GM23248 (cell line): ENCODE measurements around the gene MYF6. TPM values are rescaled to one million over a fixed set of nuclear protein-coding genes. Genes with fewer than 3 reads are reported as not detected.
"Not testable (repeated sequence)": the region's sequence is repeated elsewhere in the genome, so short reads cannot be mapped to it uniquely, and the experiment has no call there.

Experiments used
- DNase-seq: peaks from one replicate; pipeline ENCODE4 v3.0.0-alpha.2; 2015
- H2AFZ ChIP-seq: fragments of 200-600 bp; sonication (generic); 2 replicates; pipeline ENCODE4 v1.6.1; 2016; ENCODE audit warnings: antibody characterized with exemption
- H3F3A ChIP-seq: fragments of 200-600 bp; sonication (generic); 2 replicates; pipeline ENCODE4 v1.6.1; 2016; ENCODE audit warnings: mild to moderate bottlenecking, antibody characterized with exemption, mixed run types; ENCODE audit not compliant: insufficient read depth
- H3K27ac ChIP-seq: fragments of 200-600 bp; sonication (generic); 2 replicates; pipeline ENCODE4 v1.5.1; 2016; ENCODE audit warnings: mild to moderate bottlenecking
- H3K27me3 ChIP-seq: fragments of 200-600 bp; sonication (generic); replicated peaks from 2 replicates; pipeline ENCODE4 v1.6.1; 2016; ENCODE audit warnings: mild to moderate bottlenecking; ENCODE audit not compliant: insufficient read depth
- H3K36me3 ChIP-seq: fragments of 200-600 bp; sonication (generic); 2 replicates; pipeline ENCODE4 v1.6.1; 2016; ENCODE audit warnings: low read depth, mild to moderate bottlenecking
- H3K4me1 ChIP-seq: fragments of 200-600 bp; sonication (generic); 2 replicates; pipeline ENCODE4 v1.6.1; 2016; ENCODE audit warnings: mild to moderate bottlenecking; ENCODE audit not compliant: insufficient read depth
- H3K4me2 ChIP-seq: fragments of 200-600 bp; sonication (generic); one replicate; pipeline ENCODE4 v1.6.1; 2016; ENCODE audit warnings: mild to moderate bottlenecking; ENCODE audit not compliant: unreplicated experiment
- H3K4me3 ChIP-seq: fragments of 200-600 bp; sonication (generic); 2 replicates; pipeline ENCODE4 v1.5.1; 2016; ENCODE audit warnings: mild to moderate bottlenecking
- H3K79me2 ChIP-seq: fragments of 200-600 bp; sonication (generic); 2 replicates; pipeline ENCODE4 v1.6.1; 2016; ENCODE audit warnings: mild to moderate bottlenecking; ENCODE audit not compliant: insufficient read depth
- H3K9ac ChIP-seq: fragments of 200-600 bp; sonication (generic); 2 replicates; pipeline ENCODE4 v1.6.1; 2016; ENCODE audit warnings: mild to moderate bottlenecking
- H3K9me2 ChIP-seq: fragments of 200-600 bp; sonication (generic); 2 replicates; pipeline ENCODE4 v1.6.1; 2016; ENCODE audit warnings: mixed run types, mild to moderate bottlenecking, moderate library complexity; ENCODE audit not compliant: insufficient read depth
- H3K9me3 ChIP-seq: fragments of 200-600 bp; sonication (generic); one replicate; pipeline ENCODE4 v1.6.1; 2017; ENCODE audit warnings: low read depth
- H4K20me1 ChIP-seq: fragments of 200-600 bp; sonication (generic); 2 replicates; pipeline ENCODE4 v1.6.0; 2016; ENCODE audit not compliant: insufficient read depth
- EZH2 ChIP-seq: fragments of 200-600 bp; sonication (generic); IDR thresholded peaks from 2 replicates; pipeline ENCODE4 v1.6.1; 2018; ENCODE audit warnings: antibody characterized with exemption, mild to moderate bottlenecking; ENCODE audit not compliant: insufficient read depth, poor library complexity, severe bottlenecking
- EZH2phosphoT487 ChIP-seq: fragments of 200-600 bp; sonication (generic); IDR thresholded peaks from 2 replicates; pipeline ENCODE4 v1.6.1; 2018; ENCODE audit warnings: antibody characterized with exemption, moderate library complexity, mild to moderate bottlenecking, low read depth; ENCODE audit not compliant: insufficient read depth
- WGBS, 2 experiments: methylation state at CpG; one replicate each; pipeline ENCODE4 v1.1.6; 2015 to 2017; ENCODE audit warnings: low lambda C conversion rate in 2 of 2, low coverage in 1 of 2; ENCODE audit errors: missing lambda C conversion rate in 2 of 2; 5-methylcytosine and 5-hydroxymethylcytosine counted together
- in situ Hi-C: fragments of 300-500 bp; cut with MboI; formaldehyde crosslinking; loops from 2 replicates; pipeline ENCODE4 v1.15.0; 2020
- polyA plus RNA-seq: library from polyadenylated mRNA; unstranded; fragments of >200 nt; fragmentation: Nextera tagmentation; extraction: Ambion mirVana; gene quantifications from 2 replicates; pipeline ENCODE4 v1.2.1, GENCODE V29; 2016
- total RNA-seq: library from RNA; depleted of rRNA; stranded (reverse); fragments of >200 nt; shearing (Covaris generic); gene quantifications from 2 replicates; pipeline ENCODE4 v1.2.3, GENCODE V29; 2014; rRNA removed

Gene MYF6
- total RNA-seq, result not detected in 2 replicates
- polyA plus RNA-seq, result not detected in 2 replicates

DNA sequence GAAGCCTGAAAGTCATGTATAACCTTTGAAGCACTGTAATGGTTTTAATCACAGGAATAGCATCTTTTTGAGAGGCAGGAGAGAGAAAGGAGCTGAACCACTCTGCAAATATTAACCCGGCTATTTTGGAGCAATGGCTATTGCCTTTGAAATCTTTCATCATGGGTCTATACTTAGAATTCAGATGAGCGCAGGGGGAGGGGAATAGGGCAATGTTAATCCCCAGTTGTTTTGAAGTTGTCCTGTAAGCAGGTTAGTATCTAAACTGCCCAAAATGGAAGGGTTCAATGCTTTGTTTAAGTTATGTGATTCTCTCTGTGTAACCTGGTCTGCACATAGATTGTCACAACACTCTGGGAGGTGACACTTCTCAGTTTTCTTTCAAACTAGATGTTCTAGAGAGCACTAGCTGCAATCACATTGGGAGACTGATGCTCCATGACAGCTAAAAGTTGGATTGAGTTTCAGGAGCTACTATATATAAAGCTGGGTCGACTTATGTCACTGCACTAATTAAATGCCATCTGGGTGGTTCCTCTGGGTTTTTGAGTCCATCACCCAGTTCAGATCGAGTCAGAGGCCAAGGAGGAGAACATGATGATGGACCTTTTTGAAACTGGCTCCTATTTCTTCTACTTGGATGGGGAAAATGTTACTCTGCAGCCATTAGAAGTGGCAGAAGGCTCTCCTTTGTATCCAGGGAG is at the start of gene MYF6:
MYF6 (plus strand) TSS at position 509 of the 704 bp plus-strand sequence; CDS start at position 595, 86 bp downstream.
- DNase-seq, result no peak
- H2AFZ ChIP-seq, result no peak within 1 kb of the TSS

DNA sequence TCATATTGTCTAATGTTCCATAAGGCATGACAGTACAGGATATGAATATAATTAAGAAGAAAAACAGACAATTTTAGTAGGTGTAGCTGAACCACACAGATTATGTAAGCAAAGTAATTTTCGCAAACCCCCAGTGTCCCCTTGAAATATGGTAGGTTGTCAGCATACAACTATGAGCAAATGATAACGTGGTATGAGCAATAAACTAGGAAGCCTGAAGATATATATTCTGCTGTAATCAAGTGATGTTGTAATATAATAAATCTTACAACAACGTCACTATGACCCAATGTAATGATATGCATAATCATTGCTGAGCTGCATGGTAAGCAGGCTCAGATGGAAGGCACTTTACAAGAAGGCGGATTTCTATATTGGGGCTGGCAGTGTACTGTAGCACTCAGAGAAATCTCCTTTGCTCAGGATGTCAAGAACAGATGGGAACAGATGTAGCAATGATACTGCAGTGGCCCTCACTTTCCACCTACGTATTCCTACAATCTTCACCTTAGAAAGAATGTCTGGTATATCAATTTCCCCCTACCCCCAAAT is 47.8 kb upstream of the MYF6 start:
- H3K4me3 ChIP-seq, result no peak overlapping the region
- H4K20me1 ChIP-seq, result no peaks in the 10 kb centered on the region
- WGBS, 2 experiments, result 64 to 68% methylated on average over 5 of the region's 5 CpGs
- no peaks in the 10 kb centered on the region for H3K9me3 ChIP-seq
- H3K27ac ChIP-seq, result no peak overlapping the region
- H3F3A ChIP-seq, result no peaks in the 10 kb centered on the region
- H3K9me2 ChIP-seq, result no peaks in the 10 kb centered on the region
- H2AFZ ChIP-seq, result no peak overlapping the region
- no peak overlapping the region for H3K9ac ChIP-seq
- in situ Hi-C loops, result no loop called here
- H3K4me1 ChIP-seq, result no peaks in the 10 kb centered on the region
- H3K27me3 ChIP-seq, result no peaks in the 10 kb centered on the region
- no peak overlapping the region for H3K4me2 ChIP-seq
- no peak for TF ChIP-seq EZH2
- TF ChIP-seq EZH2phosphoT487, result no peak
- no peak for DNase-seq
- no peaks in the 10 kb centered on the region for H3K79me2 ChIP-seq
- H3K36me3 ChIP-seq, result no peaks in the 10 kb centered on the region

More for the DNA sequence above, at the start of gene MYF6:
- in situ Hi-C loops, result no loop called here
- no peak for TF ChIP-seq EZH2phosphoT487
- TF ChIP-seq EZH2, result no peak
- Histone ChIP-seq H3K9me2 (no peaks in the 10 kb centered on the region), H3K4me3 (no peak within 1 kb of the TSS), H3K27me3 (no peaks in the 10 kb centered on the region), H3K9ac (no peak within 1 kb of the TSS), H4K20me1 (no peaks in the 10 kb centered on the region), H3F3A (peaks cover 14% of the 10 kb centered on the region; the same call in 1 of the 2 replicates), H3K4me2 (no peak within 1 kb of the TSS), H3K4me1 (peaks cover 13% of the 10 kb centered on the region), H3K36me3 (no peaks in the 10 kb centered on the region), H3K79me2 (no peaks in the 10 kb centered on the region), H3K9me3 (no peaks in the 10 kb centered on the region), H3K27ac (no peak within 1 kb of the TSS)
- WGBS, 2 experiments, result 67 to 73% methylated on average over 4 of the region's 4 CpGs

DNA sequence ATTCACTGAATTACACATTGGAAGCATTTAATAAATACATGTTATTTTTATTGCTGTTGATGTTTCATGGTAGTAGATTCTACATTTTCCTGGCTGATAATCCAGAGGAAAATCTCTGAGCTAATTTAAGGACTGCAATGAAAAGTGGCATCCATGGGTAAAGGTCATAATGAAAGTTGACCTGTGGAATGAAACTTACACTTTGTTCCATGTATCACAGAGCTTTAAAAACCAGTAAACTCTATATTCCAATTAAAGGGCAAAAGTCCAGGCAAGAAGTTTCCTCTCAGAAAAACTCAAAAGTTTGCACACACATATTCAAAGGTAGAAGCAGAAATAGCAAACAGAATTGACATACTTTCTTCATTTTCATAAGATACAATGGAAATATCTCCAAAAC is 44.8 kb upstream of the MYF6 start:
- H3K4me2 ChIP-seq, result no peak overlapping the region
- H3K36me3 ChIP-seq, result no peaks in the 10 kb centered on the region
- H3K4me1 ChIP-seq, result no peaks in the 10 kb centered on the region
- no peak for DNase-seq
- no peak overlapping the region for H3K4me3 ChIP-seq
- no peak overlapping the region for H2AFZ ChIP-seq
- H4K20me1 ChIP-seq, result no peaks in the 10 kb centered on the region
- H3K27ac ChIP-seq, result no peak overlapping the region
- no peaks in the 10 kb centered on the region for H3K9me2 ChIP-seq
- no peaks in the 10 kb centered on the region for H3F3A ChIP-seq
- H3K9me3 ChIP-seq, result no peaks in the 10 kb centered on the region
- no peaks in the 10 kb centered on the region for H3K79me2 ChIP-seq
- in situ Hi-C loops, result no loop called here
- TF ChIP-seq EZH2phosphoT487 (no peak), EZH2 (no peak)
- no peaks in the 10 kb centered on the region for H3K27me3 ChIP-seq
- H3K9ac ChIP-seq, result no peak overlapping the region

DNA sequence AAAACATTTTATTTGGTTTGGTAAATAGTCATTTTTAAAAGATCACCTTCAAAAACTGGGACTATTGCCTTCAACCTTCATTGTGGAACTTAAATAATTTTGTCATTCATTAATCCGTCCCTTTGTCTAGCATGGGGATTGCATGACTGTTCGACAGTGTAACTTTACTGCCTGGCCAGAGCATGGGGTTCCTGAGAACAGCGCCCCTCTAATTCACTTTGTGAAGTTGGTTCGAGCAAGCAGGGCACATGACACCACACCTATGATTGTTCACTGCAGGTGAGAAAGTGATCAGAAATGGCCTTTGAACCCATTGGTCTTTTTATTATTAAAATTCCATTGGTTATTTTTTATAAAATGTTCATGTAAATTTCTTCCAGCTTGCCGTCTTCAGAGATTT is 37.2 kb upstream of the MYF6 start:
- Histone ChIP-seq H4K20me1 (no peaks in the 10 kb centered on the region), H3K4me3 (no peak overlapping the region), H3K9me2 (no peaks in the 10 kb centered on the region), H3K36me3 (no peaks in the 10 kb centered on the region), H3K9ac (no peak overlapping the region), H3K27me3 (no peaks in the 10 kb centered on the region), H3K9me3 (no peaks in the 10 kb centered on the region), H3K4me2 (no peak overlapping the region), H3K79me2 (no peaks in the 10 kb centered on the region), H3K27ac (no peak overlapping the region), H2AFZ (no peak overlapping the region), H3K4me1 (no peaks in the 10 kb centered on the region), H3F3A (no peaks in the 10 kb centered on the region)
- TF ChIP-seq EZH2 (no peak), EZH2phosphoT487 (no peak)
- in situ Hi-C loops, result no loop called here
- no peak for DNase-seq
- 65 to 67% methylated on average over 5 of the region's 5 CpGs for WGBS, 2 experiments

DNA sequence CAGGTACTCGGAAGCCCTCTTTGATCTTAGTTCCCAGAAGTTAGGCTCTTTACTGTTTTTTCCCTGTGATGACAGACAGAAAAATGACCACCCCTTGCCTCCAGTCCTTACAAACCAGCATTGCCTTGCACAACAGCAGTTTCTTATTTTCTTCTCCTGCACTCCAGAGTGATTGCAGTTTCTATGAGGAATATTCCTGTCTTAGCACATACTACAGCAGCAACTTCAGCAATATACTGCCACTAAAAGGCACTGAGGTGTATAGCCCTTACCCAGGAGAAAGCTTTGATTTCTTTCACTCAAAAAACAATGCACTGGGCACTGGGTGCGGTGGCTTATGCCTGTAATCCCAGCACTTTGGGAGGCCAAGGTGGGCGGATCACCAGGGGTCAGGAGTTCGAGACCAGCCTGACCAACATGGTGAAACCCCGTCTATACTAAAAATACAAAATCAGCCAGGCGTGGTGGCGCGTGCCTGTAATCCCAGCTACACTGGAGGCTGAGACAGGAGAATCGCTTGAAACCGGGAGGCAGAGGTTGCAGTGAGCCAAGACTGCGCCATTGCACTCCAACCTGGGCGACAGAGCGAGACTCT is 31.3 kb upstream of the MYF6 start:
- H3K9ac ChIP-seq, H3K27me3 ChIP-seq, H2AFZ ChIP-seq, H3K9me2 ChIP-seq, H3K4me1 ChIP-seq, H3K4me3 ChIP-seq, H3K36me3 ChIP-seq, H3K79me2 ChIP-seq, DNase-seq, H3K4me2 ChIP-seq, H4K20me1 ChIP-seq, in situ Hi-C loops, H3F3A ChIP-seq, H3K27ac ChIP-seq, H3K9me3 ChIP-seq: not testable (repeated sequence)
- WGBS, 2 experiments, result 88 to 94% methylated on average over 13 of the region's 13 CpGs
